ENCODE results near the gene ARRB2. TPM values are rescaled to one million over a fixed set of nuclear protein-coding genes. Genes with fewer than 3 reads are reported as not detected.
A peak's percentile ranks its signal among the peaks of the same experiment; 100 is the strongest.
"Not testable (repeated sequence)": the region's sequence is repeated elsewhere in the genome, so short reads cannot be mapped to it uniquely, and the experiment has no call there.

The ARRB2 gene
- total RNA-seq, 3 donors from 2014 or later: 25.2 to 67.4 (median 42.3) TPM

DNA sequence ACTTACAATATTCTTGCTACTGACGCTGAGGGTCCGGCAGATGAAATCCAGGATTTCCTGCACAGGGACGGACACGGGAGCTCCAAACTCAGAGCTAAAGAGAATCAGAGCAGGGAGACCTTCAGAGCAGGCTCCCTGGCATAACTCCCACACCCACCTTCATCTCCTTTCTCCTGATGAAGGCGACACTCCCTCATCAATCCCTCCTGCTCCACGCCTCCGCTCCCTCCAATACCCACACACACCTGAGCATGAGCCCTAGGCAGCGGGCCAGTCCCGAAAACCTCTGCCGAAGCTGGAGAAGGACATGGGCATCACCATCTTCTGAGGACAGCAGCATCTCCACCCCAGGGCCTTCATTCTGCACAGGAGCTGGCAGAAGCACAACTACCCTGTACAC, 34.6 kb upstream of the ARRB2 start:
- Histone ChIP-seq H3K27ac (no peak overlapping the region), H3K4me1 (no peaks in the 10 kb centered on the region), H3K27me3 (no peaks in the 10 kb centered on the region), H3K4me3 (no peak overlapping the region), H3K36me3 (peaks cover 9% of the 10 kb centered on the region), H3K9me3 (no peaks in the 10 kb centered on the region)
- no peak for DNase-seq (ENCODE audit: low spot score in 2 of 2)
- no peak for TF ChIP-seq POLR2A (IDR thresholded peaks at IDR 0.05)
- TF ChIP-seq POLR2AphosphoS5 (IDR thresholded peaks at IDR 0.05): no peak
- TF ChIP-seq, protein P1, sequence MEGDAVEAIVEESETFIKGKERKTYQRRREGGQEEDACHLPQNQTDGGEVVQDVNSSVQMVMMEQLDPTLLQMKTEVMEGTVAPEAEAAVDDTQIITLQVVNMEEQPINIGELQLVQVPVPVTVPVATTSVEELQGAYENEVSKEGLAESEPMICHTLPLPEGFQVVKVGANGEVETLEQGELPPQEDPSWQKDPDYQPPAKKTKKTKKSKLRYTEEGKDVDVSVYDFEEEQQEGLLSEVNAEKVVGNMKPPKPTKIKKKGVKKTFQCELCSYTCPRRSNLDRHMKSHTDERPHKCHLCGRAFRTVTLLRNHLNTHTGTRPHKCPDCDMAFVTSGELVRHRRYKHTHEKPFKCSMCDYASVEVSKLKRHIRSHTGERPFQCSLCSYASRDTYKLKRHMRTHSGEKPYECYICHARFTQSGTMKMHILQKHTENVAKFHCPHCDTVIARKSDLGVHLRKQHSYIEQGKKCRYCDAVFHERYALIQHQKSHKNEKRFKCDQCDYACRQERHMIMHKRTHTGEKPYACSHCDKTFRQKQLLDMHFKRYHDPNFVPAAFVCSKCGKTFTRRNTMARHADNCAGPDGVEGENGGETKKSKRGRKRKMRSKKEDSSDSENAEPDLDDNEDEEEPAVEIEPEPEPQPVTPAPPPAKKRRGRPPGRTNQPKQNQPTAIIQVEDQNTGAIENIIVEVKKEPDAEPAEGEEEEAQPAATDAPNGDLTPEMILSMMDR (IDR thresholded peaks at IDR 0.05): no peak
- intact Hi-C loops (cut with DNase I; ENCODE audit: low total_unique reads): no loop called here

DNA sequence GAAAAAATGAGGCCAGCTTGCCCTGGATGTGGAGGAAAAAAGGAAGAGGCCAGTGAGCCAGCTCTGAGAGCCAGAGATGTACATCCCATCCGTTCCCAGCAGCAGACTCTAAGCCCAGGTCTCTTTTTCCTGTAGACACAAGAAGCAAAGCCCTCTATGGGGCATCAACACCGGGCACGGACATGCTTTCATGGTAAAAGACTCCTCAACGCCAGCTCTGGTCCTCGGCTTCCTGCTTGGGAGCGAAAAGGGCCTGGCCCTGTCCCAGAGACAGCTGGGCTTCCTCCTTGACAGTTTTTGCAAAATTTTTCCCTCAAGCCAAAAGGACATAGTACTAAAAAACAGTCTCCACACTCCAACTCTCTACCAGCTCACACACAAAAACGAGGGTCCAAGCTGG, 33.6 kb upstream of the ARRB2 start:
- TF ChIP-seq POLR2AphosphoS5 (IDR thresholded peaks at IDR 0.05) (no peak), POLR2A (IDR thresholded peaks at IDR 0.05) (no peak)
- TF ChIP-seq, protein P1 (IDR thresholded peaks at IDR 0.05): no peak
- no peaks in the 10 kb centered on the region for H3K9me3 ChIP-seq
- H3K4me1 ChIP-seq: no peaks in the 10 kb centered on the region
- no peaks in the 10 kb centered on the region for H3K27me3 ChIP-seq
- no peak for DNase-seq (ENCODE audit: low spot score in 2 of 2)
- H3K27ac ChIP-seq: no peak overlapping the region
- no peak overlapping the region for H3K4me3 ChIP-seq
- intact Hi-C loops (cut with DNase I; ENCODE audit: low total_unique reads): no loop called here
- peaks cover 9% of the 10 kb centered on the region for H3K36me3 ChIP-seq

DNA sequence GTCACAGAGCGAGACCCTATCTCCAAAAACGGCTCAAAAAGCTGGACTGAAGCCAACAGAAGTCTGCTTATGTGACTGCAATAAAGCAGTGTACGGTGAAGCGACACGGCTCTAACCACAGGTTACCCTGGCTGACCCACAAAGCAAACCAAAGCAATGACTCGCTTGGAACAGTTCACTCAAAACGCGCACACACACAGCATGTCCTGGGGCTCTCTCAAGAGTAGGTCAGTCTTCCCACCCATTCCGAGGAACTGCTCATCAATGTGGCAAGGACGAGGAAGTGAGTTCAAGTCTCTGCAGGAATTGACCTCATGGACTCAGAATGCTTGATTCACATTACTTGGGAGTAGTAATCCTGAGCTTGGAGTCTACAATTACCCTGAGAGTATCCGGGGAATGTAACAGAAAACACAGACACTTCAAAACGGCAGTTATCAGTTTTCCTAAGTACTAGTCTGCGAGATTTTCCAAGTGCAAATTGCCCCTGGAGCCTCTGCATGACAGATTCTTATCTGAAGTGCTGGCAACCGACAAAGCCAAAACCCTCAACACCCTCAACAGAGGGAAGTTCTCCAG, 31.9 kb upstream of the ARRB2 start:
- Histone ChIP-seq H3K9me3 (no peaks in the 10 kb centered on the region), H3K27ac (no peak overlapping the region), H3K27me3 (no peaks in the 10 kb centered on the region), H3K4me3 (no peak overlapping the region), H3K4me1 (no peaks in the 10 kb centered on the region), H3K36me3 (peaks cover 4% of the 10 kb centered on the region)
- no peak for DNase-seq (ENCODE audit: low spot score in 2 of 2)
- no peak for TF ChIP-seq POLR2A (IDR thresholded peaks at IDR 0.05)
- no peak for TF ChIP-seq POLR2AphosphoS5 (IDR thresholded peaks at IDR 0.05)
- TF ChIP-seq, protein P1 (IDR thresholded peaks at IDR 0.05): no peak
- intact Hi-C loops (cut with DNase I; ENCODE audit: low total_unique reads): no loop called here

DNA sequence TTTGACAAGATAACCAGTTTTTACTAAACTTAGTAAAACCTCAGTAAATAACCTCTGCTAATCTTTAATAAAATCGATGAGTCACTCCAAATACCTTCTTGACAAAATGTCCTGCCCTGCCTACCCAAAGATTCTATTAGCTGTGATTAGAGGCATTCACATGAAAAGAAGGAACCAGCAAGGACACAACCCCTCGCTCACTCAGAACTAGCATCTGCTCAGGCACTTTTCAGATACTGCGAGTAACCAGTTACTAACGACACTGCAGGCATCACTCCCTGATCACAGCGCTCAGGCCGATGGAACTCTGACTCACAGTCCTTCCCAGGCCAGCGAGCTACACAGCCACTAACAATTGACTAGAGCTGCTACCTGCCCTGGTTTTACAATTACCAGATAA, 30.8 kb upstream of the ARRB2 start:
- TF ChIP-seq POLR2AphosphoS5 (IDR thresholded peaks at IDR 0.05) (no peak), POLR2A (IDR thresholded peaks at IDR 0.05) (no peak)
- TF ChIP-seq, protein P1 (IDR thresholded peaks at IDR 0.05): no peak
- peak overlapping the region in 1 of 2 donors; percentile 19 for H3K27ac ChIP-seq
- DNase-seq (ENCODE audit: low spot score in 2 of 2): no peak
- H3K9me3 ChIP-seq: no peaks in the 10 kb centered on the region
- no peaks in the 10 kb centered on the region for H3K4me1 ChIP-seq
- H3K4me3 ChIP-seq: no peak overlapping the region
- intact Hi-C loops (cut with DNase I; ENCODE audit: low total_unique reads): no loop called here
- no peaks in the 10 kb centered on the region for H3K27me3 ChIP-seq
- H3K36me3 ChIP-seq: no peaks in the 10 kb centered on the region

DNA sequence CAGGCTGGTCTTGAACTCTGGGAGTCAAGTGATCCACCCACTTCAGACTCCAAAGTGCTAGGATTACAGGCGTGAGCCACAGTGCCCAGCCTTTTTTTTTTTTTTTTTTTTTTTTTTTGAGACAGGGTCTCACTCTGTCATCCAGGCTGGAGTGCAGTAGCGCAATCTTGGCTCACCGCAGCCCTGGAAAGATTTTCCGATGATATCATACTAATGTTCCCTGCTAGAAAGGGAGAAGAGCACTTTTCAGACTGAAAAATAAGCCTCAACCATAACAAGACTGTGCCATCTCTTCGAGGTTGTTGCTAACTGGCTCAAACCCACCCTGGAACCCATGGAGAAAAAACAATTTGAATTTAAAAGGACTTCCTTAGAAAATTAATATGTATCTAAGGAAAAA, 26.7 kb upstream of the ARRB2 start:
- H3K4me3 ChIP-seq; H3K9me3 ChIP-seq; DNase-seq (ENCODE audit: low spot score in 2 of 2); H3K27me3 ChIP-seq; intact Hi-C loops (cut with DNase I; ENCODE audit: low total_unique reads); H3K36me3 ChIP-seq; H3K4me1 ChIP-seq: not testable (repeated sequence)
- peak overlapping the region; percentile 52 to 60 for H3K27ac ChIP-seq

DNA sequence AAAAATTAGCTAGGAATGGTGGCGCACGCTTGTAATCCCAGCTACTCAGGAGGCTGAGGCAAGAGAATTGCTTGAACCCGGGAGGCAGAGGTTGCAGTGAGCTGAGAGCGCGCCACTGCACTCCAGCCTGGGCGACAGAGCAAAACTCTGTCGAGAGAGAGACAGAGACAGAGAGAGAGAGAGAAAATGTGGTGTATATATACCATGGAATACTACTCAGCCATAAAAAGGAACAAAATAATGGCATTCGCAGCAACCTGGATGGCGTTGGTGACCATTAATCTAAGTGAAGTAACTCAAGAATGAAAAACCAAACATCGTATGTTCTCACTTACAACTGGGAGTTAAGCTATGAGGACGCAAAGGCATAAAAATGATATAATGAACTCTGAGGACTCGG, 20.6 kb upstream of the ARRB2 start:
- H3K9me3 ChIP-seq; intact Hi-C loops (cut with DNase I; ENCODE audit: low total_unique reads); H3K27ac ChIP-seq; H3K4me3 ChIP-seq; H3K4me1 ChIP-seq; DNase-seq (ENCODE audit: low spot score in 2 of 2); H3K36me3 ChIP-seq; H3K27me3 ChIP-seq: not testable (repeated sequence)
